HG02884 (cell line): Measurements from ENCODE around the gene VIPR2.
"Not testable (repeated sequence)": the region's sequence is repeated elsewhere in the genome, so short reads cannot be mapped to it uniquely, and the experiment has no call there.

Source experiments
- ATAC-seq: cut with Tn5 transposase; IDR thresholded peaks from one replicate; pipeline ENCODE4 v1.9.1; 2021; ENCODE audit warnings: mild to moderate bottlenecking, moderate library complexity; ENCODE audit not compliant: unreplicated experiment

The VIPR2 gene, protein sequence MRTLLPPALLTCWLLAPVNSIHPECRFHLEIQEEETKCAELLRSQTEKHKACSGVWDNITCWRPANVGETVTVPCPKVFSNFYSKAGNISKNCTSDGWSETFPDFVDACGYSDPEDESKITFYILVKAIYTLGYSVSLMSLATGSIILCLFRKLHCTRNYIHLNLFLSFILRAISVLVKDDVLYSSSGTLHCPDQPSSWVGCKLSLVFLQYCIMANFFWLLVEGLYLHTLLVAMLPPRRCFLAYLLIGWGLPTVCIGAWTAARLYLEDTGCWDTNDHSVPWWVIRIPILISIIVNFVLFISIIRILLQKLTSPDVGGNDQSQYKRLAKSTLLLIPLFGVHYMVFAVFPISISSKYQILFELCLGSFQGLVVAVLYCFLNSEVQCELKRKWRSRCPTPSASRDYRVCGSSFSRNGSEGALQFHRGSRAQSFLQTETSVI

GRCh38 chr7:159144758-159145489, at the start of gene VIPR2:
Gene VIPR2 (minus strand): TSS chr7:159144867. CDS start chr7:159144771, 96 bp downstream.
- no peak for ATAC-seq

- no peak for ATAC-seq
These were observed 49.0 kb upstream of the VIPR2 start for GRCh38 chr7:159193543-159194090.

- ATAC-seq: no peak
These were observed 48.2 kb upstream of the VIPR2 start for GRCh38 chr7:159192725-159193453.

DNA sequence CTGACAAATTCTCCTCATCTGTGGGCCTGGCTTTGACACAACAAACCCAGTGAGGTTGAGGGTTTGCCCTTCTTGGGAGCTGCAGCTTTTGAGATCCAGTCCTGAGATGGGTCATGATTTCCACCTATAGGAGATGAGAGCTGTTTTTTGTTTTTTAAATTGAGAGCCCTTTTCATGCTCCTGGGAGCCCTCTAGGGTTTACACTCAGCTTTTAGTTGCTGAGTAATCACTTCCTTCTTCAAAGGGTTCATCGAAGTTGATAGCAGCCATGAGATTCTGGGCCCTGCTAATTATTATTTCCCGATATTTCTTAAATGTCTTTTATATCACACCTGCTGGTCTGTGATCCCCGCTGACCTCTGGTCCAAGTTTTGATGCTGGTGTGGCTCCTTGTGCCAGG, 47.3 kb upstream of the VIPR2 start:
- no peak for ATAC-seq

DNA sequence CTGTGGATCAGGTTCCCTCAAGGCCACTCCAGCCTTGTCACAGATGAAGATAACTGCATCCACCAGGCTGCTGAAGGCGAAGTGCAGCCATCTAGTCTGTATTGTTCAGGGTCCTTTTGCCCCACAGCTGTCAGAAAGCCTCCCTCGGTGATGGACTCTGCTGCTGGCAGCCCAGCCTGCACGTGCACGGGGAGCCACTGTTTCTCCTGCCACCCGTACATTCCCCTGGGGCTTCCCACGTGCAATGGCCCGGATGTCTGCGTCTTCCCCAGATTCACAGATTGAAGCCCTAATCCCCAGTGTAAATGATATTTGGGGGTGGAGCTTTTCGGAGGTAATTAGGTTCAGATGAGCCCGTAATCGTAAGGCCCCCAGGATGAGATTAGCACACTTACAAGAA, 46.6 kb upstream of the VIPR2 start:
- no peak for ATAC-seq

GRCh38 chr7:159188011-159188410, 43.3 kb upstream of the VIPR2 start:
- no peak for ATAC-seq

DNA sequence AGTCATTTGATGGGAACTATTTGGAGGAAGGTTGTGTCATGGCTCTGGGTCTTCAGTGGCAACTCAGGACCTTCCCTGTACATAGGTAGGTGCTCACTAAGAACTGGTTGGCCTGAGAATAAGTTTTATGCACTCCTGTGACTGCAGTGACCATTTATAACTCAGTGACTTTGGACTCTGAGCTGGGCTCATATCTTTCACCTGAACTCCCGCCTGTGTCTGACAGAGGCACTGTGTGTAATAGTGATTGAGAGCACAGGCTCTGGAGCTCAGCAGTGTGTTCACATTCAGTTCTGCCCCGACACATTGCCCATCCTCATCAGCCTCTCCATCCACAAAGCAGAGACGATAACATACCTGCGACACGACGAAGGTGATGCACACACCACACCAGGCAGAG, 34.6 kb upstream of the VIPR2 start:
- no peak for ATAC-seq

GRCh38 chr7:159177284-159177953, 32.8 kb upstream of the VIPR2 start:
- ATAC-seq: no peak

DNA sequence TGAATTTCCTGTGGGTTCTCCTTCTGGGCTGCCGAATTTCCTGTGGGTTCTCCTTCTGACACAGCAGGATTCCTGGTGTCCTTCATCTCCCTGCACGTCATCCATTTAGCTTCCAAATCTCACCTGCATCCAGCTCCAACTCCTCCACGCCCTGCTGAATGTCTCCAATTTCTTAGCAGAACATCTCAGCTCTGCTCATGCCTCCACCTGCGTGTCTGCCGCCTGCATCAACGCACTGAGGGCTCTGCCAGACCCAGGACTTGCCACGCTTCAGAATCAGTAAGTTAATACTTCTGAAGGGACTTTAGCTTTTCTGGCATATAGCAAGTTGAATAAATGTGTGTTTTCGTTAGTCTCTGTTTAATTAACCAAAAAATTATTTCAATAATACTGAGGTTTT, 31.1 kb upstream of the VIPR2 start:
- ATAC-seq: no peak

DNA sequence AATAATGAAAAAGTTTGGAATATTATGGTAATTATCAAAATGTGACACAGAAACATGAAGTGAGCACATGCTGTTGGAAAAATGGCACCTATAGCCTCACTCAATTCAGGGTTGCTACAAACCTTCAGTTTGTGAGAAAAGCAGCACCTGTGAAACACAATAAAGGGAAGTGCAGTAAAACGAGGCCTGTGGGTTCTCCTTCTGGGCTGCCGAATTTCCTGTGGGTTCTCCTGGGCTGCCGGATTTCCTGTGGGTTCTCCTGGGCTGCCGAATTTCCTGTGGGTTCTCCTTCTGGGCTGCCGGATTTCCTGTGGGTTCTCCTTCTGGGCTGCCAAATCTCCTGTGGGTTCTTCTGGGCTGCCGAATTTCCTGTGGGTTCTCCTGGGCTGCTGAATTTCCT, 30.4 kb upstream of the VIPR2 start:
- not testable (repeated sequence) for ATAC-seq

DNA sequence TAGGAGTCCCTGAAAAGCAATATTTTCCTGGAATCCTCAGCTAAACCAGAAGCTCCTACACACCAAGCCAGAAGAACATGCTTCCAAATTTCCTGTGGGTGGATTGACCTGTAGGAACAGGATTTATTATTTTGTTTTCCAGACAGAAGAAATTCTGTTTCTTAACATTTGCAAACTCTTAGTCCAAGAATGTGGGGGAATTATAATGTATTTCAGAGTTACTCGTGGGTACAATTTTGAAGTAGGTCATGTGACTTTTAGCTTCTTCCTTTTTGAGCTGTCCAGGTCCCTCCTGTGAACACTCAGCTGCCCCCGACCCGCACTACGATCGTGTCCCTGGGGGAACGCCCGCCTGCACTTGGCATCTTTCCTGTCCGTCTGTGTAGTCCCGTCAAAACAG, 27.7 kb upstream of the VIPR2 start:
- ATAC-seq: no peak

- no peak for ATAC-seq
These were observed 24.7 kb upstream of the VIPR2 start for GRCh38 chr7:159169391-159169790.

GRCh38 chr7:159167139-159167538, 22.5 kb upstream of the VIPR2 start:
- ATAC-seq: no peak

GRCh38 chr7:159166530-159166929, 21.9 kb upstream of the VIPR2 start:
- no peak for ATAC-seq

DNA sequence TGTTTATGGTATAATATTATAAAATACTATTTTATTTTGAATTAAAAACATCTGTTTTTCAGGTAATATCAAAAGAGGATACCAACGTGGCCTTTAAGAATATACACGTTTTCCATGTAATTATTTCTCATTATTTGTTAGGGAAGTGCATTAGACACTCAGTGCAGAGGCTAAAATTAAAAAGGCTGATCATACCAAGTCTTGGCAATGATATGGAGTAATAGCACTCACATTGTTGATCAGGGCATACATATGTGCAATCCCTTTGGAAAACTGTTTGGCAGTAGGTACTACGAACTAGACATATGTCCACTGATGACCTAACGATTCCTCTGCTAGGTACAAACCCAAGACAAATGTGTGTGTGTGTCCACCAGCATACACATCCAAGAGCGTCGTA, 20.7 kb upstream of the VIPR2 start:
- ATAC-seq: no peak

DNA sequence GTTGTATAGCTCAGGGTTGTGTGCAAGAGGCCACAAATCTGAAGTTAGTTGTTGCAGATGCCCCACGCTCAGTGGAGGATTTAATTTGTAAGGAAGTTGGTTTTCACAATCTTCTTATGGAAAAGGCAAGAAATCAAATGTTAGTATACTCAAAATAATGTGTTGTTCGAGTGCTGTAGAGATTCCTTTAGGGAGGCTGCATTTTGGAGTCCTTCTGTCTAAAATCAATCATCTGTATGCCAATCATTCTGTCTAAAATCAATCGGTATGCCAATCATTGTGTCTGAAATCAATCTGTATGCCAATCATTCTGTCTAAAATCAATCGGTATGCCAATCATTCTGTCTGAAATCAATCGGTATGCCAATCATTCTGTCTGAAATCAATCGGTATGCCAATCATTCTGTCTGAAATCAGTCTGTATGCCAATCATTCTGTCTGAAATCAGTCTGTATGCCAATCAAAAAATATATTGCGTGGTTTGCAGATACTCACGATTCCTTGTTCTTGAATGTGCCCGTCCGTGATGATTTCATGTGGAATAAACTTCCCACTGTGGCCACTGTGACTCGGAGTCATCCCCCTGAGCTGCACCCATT, 19.1 kb upstream of the VIPR2 start:
- not testable (repeated sequence) for ATAC-seq

DNA sequence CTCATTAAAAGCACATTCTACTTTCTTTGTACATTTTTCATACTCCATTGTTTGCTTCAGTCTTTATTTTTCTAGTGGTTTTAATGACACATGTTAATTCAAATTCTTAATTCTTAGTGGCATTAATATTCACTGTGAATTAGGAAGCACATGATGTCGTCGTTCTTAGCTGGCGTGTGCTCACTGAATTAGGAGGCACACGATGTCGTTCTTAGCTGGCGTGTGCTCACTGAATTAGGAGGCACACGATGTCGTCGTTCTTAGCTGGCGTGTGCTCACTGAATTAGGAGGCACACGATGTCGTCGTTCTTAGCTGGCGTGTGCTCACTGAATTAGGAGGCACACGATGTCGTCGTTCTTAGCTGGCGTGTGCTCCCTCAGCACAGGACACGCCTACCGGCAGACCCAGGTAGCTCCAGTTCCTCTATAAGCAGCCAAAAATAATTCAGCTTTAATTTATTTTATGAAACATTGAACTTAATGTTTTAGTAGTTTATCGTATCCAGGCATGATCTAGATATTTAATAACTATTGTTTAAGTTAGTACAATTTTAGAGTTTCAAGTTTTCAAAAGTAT, 17.5 kb upstream of the VIPR2 start:
- not testable (repeated sequence) for ATAC-seq

GRCh38 chr7:159160450-159160849, 15.8 kb upstream of the VIPR2 start:
- no peak for ATAC-seq

GRCh38 chr7:159159731-159160130, 15.1 kb upstream of the VIPR2 start:
- ATAC-seq: no peak

DNA sequence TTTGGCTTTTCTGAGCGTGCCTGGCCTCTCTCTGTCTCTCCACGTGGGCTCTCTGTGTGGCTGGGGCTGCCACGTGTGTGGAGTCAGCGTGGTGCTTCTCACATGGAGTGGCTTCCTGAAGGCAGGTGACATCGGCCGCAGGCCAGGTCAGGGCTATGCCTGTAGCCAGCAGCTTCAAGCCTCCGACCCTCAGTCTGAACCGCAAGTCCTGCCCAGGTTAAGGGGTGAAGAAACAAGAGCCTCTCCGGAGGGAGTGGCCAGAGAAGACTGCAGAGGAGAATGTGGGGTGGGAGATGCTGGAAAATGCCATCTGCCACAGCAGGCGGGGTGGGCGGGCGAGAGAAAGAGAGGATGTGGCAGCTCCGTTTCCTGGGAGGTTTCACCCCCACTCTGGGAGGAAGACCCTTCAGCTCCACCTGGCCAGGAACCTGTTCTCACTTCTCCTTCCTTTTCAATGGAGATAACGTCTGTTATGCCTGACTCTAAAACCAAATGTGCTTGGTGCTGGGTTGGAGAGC, 14.3 kb upstream of the VIPR2 start:
- ATAC-seq: no peak
